ENCODE measurements around the gene UBE2J2. TPM values are rescaled to one million over a fixed set of nuclear protein-coding genes. Genes with fewer than 3 reads are reported as not detected.
"Not testable (repeated sequence)": the region's sequence is repeated elsewhere in the genome, so short reads cannot be mapped to it uniquely, and the experiment has no call there.

The UBE2J2 gene
- total RNA-seq, 2 experiments from 2014 or later: 76.5 to 80.1 TPM

- ChIA-PET CTCF (no interaction called here), POLR2A (no interaction called here)
Measured at GRCh38 chr1:1267488-1268283, 6.0 kb downstream of the UBE2J2 start.

- POLR2A ChIA-PET: interaction anchor here (1.1 kb wide), 1 partner anchor 17 kb away, joined by 3 read pairs; no protein-coding TSS in a partner anchor
- CTCF ChIA-PET: interaction anchor here (1.5 kb wide), 2 partner anchors 10 to 143 kb away, joined by 5 to 6 read pairs; no protein-coding TSS in a partner anchor
Measured at GRCh38 chr1:1264868-1265272, 8.8 kb downstream of the UBE2J2 start.

GRCh38 chr1:1264026-1264425, 9.6 kb downstream of the UBE2J2 start:
- CTCF ChIA-PET: interaction anchor here (1.3 to 1.7 kb wide), 4 partner anchors 9 to 142 kb away, joined by 3 to 6 read pairs (median 4); no protein-coding TSS in a partner anchor
- POLR2A ChIA-PET: interaction anchor here (1.1 kb wide), 1 partner anchor 18 kb away, joined by 3 read pairs; no protein-coding TSS in a partner anchor

GRCh38 chr1:1262758-1263157, 10.9 kb downstream of the UBE2J2 start:
- ChIA-PET CTCF (interaction anchor here (0.5 to 1.7 kb wide), 2 partner anchors 11 to 108 kb away, joined by 3 to 4 read pairs; no protein-coding TSS in a partner anchor), POLR2A (no interaction called here)

GRCh38 chr1:1262071-1262470, 11.6 kb downstream of the UBE2J2 start:
- POLR2A ChIA-PET: no interaction called here

GRCh38 chr1:1260843-1261560, 12.7 kb downstream of the UBE2J2 start:
- ChIA-PET CTCF (interaction anchor here (0.7 to 0.9 kb wide), 3 partner anchors 10 to 31 kb away, joined by 3 to 5 read pairs (median 3); no protein-coding TSS in a partner anchor), POLR2A (no interaction called here)

More at GRCh38 chr1:1262071-1262470, 11.6 kb downstream of the UBE2J2 start:
- CTCF ChIA-PET: no interaction called here

GRCh38 chr1:1259951-1260600, 13.6 kb downstream of the UBE2J2 start:
- ChIA-PET POLR2A (interaction anchor here (0.7 kb wide), 1 partner anchor 44 kb away, joined by 3 read pairs; no protein-coding TSS in a partner anchor), CTCF (no interaction called here)

- CTCF ChIA-PET: no interaction called here
Measured at GRCh38 chr1:1259540-1259939, 14.1 kb downstream of the UBE2J2 start.

GRCh38 chr1:1259119-1259488, 14.6 kb downstream of the UBE2J2 start:
- ChIA-PET CTCF (no interaction called here), POLR2A (no interaction called here)

More at GRCh38 chr1:1259540-1259939, 14.1 kb downstream of the UBE2J2 start:
- POLR2A ChIA-PET: no interaction called here

- CTCF ChIA-PET: interaction anchor here (0.7 kb wide), 1 partner anchor 14 kb away, joined by 3 read pairs; no protein-coding TSS in a partner anchor
- POLR2A ChIA-PET: interaction anchor here (0.6 kb wide), 1 partner anchor 137 kb away, joined by 4 read pairs; no protein-coding TSS in a partner anchor
Measured at GRCh38 chr1:1256956-1257871, 16.4 kb downstream of the UBE2J2 start.

- ChIA-PET POLR2A (no interaction called here), CTCF (interaction anchor here (1.4 kb wide), 1 partner anchor 9 kb away, joined by 5 read pairs; no protein-coding TSS in a partner anchor)
Measured at GRCh38 chr1:1255611-1256010, 18.0 kb downstream of the UBE2J2 start.

GRCh38 chr1:1255078-1255477, 18.6 kb downstream of the UBE2J2 start:
- POLR2A ChIA-PET: no interaction called here
- CTCF ChIA-PET: interaction anchor here (0.7 to 1.4 kb wide), 2 partner anchors 9 to 37 kb away, joined by 3 to 5 read pairs; no protein-coding TSS in a partner anchor

GRCh38 chr1:1254667-1254998, 19.0 kb downstream of the UBE2J2 start:
- ChIA-PET POLR2A (no interaction called here), CTCF (interaction anchor here (0.7 to 1.4 kb wide), 2 partner anchors 9 to 37 kb away, joined by 3 to 5 read pairs; no protein-coding TSS in a partner anchor)

GRCh38 chr1:1253972-1254666, 19.5 kb downstream of the UBE2J2 start:
- CTCF ChIA-PET: interaction anchor here (1.4 kb wide), 1 partner anchor 10 kb away, joined by 5 read pairs; no protein-coding TSS in a partner anchor
- POLR2A ChIA-PET: no interaction called here

GRCh38 chr1:1253314-1253713, 20.3 kb downstream of the UBE2J2 start:
- CTCF ChIA-PET: interaction anchor here (3.9 kb wide), 1 partner anchor 132 kb away, joined by 26 read pairs; no protein-coding TSS in a partner anchor
- POLR2A ChIA-PET: no interaction called here

GRCh38 chr1:1250786-1251284, 22.8 kb downstream of the UBE2J2 start:
- CTCF ChIA-PET: interaction anchor here (0.7 to 3.9 kb wide), 9 partner anchors 10 to 218 kb away, joined by 3 to 26 read pairs (median 4); partner anchors contain the start of gene UBE2J2

GRCh38 chr1:1248009-1248913, 25.4 kb downstream of the UBE2J2 start:
- CTCF ChIA-PET, POLR2A ChIA-PET: not testable (repeated sequence)

More at GRCh38 chr1:1250786-1251284, 22.8 kb downstream of the UBE2J2 start:
- POLR2A ChIA-PET: interaction anchor here (0.6 kb wide), 2 partner anchors 39 to 153 kb away, joined by 3 read pairs; no protein-coding TSS in a partner anchor
